ENCODE data around the gene CST5. TPM values are rescaled to one million over a fixed set of nuclear protein-coding genes. Genes with fewer than 3 reads are reported as not detected.

CST5 gene
- total RNA-seq, 1 experiment from 2014 or later, result not detected

DNA sequence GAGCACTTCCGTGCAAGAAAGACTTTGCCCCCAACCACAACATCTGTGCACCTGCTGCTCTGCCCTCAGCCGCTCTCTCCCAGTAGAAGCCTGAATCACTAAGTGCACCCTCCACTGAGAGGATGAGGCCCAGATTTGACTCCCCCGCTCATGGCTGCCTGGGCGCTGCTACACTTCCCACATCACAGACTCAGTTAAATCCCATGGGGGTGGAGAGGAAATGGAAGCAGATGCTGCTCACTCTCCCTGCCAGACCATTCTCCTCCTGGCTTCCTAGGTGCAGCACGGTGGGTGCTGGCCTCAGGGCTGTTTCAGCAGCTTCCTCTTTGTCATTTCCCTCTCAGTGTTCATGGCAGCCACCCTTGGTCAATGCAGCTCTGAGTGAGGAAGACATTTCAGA, 4.8 kb downstream of the CST5 start:
- CTCF ChIA-PET, result no interaction called here

More for the DNA sequence above, 4.8 kb downstream of the CST5 start:
- Histone ChIP-seq H3K27me3 (ENCODE audit: insufficient read depth, low read length) (peaks cover 14% of the 10 kb centered on the region), H3K4me2 (ENCODE audit: low read length) (no peak overlapping the region), H4K20me1 (ENCODE audit: insufficient read depth) (no peaks in the 10 kb centered on the region), H3K9me3 (ENCODE audit: control insufficient read depth in 1 of 2, insufficient read depth in 1 of 2, low read depth in 1 of 2, low read length in 2 of 2) (no peaks in the 10 kb centered on the region), H3K4me1 (ENCODE audit: control insufficient read depth in 1 of 2, insufficient read depth in 2 of 2, low read length in 2 of 2) (no peaks in the 10 kb centered on the region), H3K79me2 (ENCODE audit: insufficient read depth, low read length) (no peaks in the 10 kb centered on the region), H3K36me3 (ENCODE audit: control insufficient read depth in 1 of 2, insufficient read depth in 2 of 2, low read length in 2 of 2) (no peaks in the 10 kb centered on the region), H3K27ac (ENCODE audit: low read depth, low read length) (no peak overlapping the region), H3K4me3 (replicated peaks in 1 of 2; ENCODE audit: low read depth in 1 of 2, low read length in 2 of 2) (no peak overlapping the region), H2AFZ (ENCODE audit: low read depth, low read length, poor library complexity, severe bottlenecking) (no peak overlapping the region), H3K9me2 (ENCODE audit: insufficient read depth) (no peaks in the 10 kb centered on the region), H3K9ac (ENCODE audit: low read length) (no peak overlapping the region)
- intact Hi-C loops (cut with micrococcal nuclease), result no loop called here
- TF ChIP-seq ZFX (IDR thresholded peaks at IDR 0.05) (no peak), POLR2AphosphoS5 (IDR thresholded peaks at IDR 0.05; ENCODE audit: low read depth, low read length) (no peak), ELF1 (IDR thresholded peaks at IDR 0.05; ENCODE audit: borderline replicate concordance, low read depth) (no peak), ATF3 (IDR thresholded peaks at IDR 0.05) (no peak), FOSL1 (IDR thresholded peaks at IDR 0.05; ENCODE audit: low read depth) (no peak), ZNF274 (IDR thresholded peaks at IDR 0.05; ENCODE audit: low read depth, low read length) (no peak), RAD21 (IDR thresholded peaks at IDR 0.05; ENCODE audit: low read depth) (no peak), POLR2A (IDR thresholded peaks at IDR 0.05; ENCODE audit: borderline replicate concordance, extremely low read depth, insufficient read depth, insufficient read length) (no peak), EGR1 (IDR thresholded peaks at IDR 0.05; ENCODE audit: low read depth) (no peak), TCF7L2 (IDR thresholded peaks at IDR 0.05; ENCODE audit: borderline replicate concordance, extremely low read depth, insufficient read depth, insufficient read length) (no peak), CBX3 (IDR thresholded peaks at IDR 0.05; ENCODE audit: low read depth) (no peak), ZBTB33 (IDR thresholded peaks at IDR 0.05; ENCODE audit: extremely low read depth, insufficient replicate concordance, low read length) (no peak), YY1 (IDR thresholded peaks at IDR 0.05; ENCODE audit: extremely low read depth, insufficient replicate concordance, low read depth, low read length) (no peak), SP1 (IDR thresholded peaks at IDR 0.05; ENCODE audit: low read depth) (no peak), JUND (IDR thresholded peaks at IDR 0.05) (no peak)
- TF ChIP-seq, protein P1, sequence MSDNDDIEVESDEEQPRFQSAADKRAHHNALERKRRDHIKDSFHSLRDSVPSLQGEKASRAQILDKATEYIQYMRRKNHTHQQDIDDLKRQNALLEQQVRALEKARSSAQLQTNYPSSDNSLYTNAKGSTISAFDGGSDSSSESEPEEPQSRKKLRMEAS (IDR thresholded peaks at IDR 0.05), result no peak
- TF ChIP-seq, protein P2, sequence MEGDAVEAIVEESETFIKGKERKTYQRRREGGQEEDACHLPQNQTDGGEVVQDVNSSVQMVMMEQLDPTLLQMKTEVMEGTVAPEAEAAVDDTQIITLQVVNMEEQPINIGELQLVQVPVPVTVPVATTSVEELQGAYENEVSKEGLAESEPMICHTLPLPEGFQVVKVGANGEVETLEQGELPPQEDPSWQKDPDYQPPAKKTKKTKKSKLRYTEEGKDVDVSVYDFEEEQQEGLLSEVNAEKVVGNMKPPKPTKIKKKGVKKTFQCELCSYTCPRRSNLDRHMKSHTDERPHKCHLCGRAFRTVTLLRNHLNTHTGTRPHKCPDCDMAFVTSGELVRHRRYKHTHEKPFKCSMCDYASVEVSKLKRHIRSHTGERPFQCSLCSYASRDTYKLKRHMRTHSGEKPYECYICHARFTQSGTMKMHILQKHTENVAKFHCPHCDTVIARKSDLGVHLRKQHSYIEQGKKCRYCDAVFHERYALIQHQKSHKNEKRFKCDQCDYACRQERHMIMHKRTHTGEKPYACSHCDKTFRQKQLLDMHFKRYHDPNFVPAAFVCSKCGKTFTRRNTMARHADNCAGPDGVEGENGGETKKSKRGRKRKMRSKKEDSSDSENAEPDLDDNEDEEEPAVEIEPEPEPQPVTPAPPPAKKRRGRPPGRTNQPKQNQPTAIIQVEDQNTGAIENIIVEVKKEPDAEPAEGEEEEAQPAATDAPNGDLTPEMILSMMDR (IDR thresholded peaks at IDR 0.05 in 2 of 3, conservative IDR thresholded peaks at IDR 0.05 in 1 of 3; ENCODE audit: borderline replicate concordance in 1 of 3, insufficient read depth in 1 of 3, low read depth in 2 of 3, low read length in 2 of 3), result no peak
- ATAC-seq (no peak), DNase-seq (ENCODE audit: low read depth, low spot score) (no peak)
- no TSS peak for BruUV-seq (replicated peaks)
- ChIA-PET POLR2A (no interaction called here), RAD21 (ENCODE audit: low non-redundant PET in 1 of 2, low total read pairs in 2 of 2, uncharacterized antibody in 2 of 2, unreplicated experiment in 2 of 2) (no interaction called here)

All from HCT116 (cell line).